DND-41 (cell line): ENCODE data around the gene FOXO3.

ENCODE experiments used
- ATAC-seq: fragments of 200-7000 bp; cut with Tn5 transposase; 3 replicates; pipeline ENCODE4 v1.9.1; 2021; ENCODE audit warnings: low read depth; ENCODE audit not compliant: insufficient read depth
- DNase-seq: peaks from one replicate; pipeline ENCODE4 v3.0.0-alpha.2; 2020
- H2AFZ ChIP-seq: 2 replicates; pipeline ENCODE4 v1.6.0; 2012; ENCODE audit warnings: low read depth, low read length
- H3K27ac ChIP-seq: 2 replicates; pipeline ENCODE4 v1.5.1; 2012; ENCODE audit warnings: low read length, inconsistent platforms
- H3K27me3 ChIP-seq: fragments of 200-600 bp; sonication (generic); 2 replicates; pipeline ENCODE4 v1.6.0; 2012; ENCODE audit warnings: low read length, mild to moderate bottlenecking, inconsistent platforms; ENCODE audit not compliant: insufficient read depth, poor library complexity
- H3K36me3 ChIP-seq: 2 replicates; pipeline ENCODE4 v1.5.1; 2012; ENCODE audit warnings: low read length, inconsistent platforms; ENCODE audit not compliant: insufficient read depth
- H3K4me1 ChIP-seq: 2 replicates; pipeline ENCODE4 v1.5.1; 2012; ENCODE audit warnings: mild to moderate bottlenecking, low read length; ENCODE audit not compliant: insufficient read depth
- H3K4me2 ChIP-seq: 2 replicates; pipeline ENCODE4 v1.6.0; 2012; ENCODE audit warnings: mild to moderate bottlenecking, moderate library complexity, low read length, inconsistent platforms; ENCODE audit not compliant: insufficient read depth
- H3K4me3 ChIP-seq, 2 experiments: fragments of 200-600 bp in 1 of 2; shearing (Covaris generic) in 1 of 2; 2 replicates each; pipeline ENCODE4 v1.5.1; 2012 to 2016; ENCODE audit warnings: inconsistent platforms in 2 of 2, low read length in 2 of 2, mild to moderate bottlenecking in 2 of 2, low read depth in 1 of 2, moderate library complexity in 1 of 2
- H3K79me2 ChIP-seq: 2 replicates; pipeline ENCODE4 v1.6.0; 2012; ENCODE audit warnings: low read length, inconsistent platforms; ENCODE audit not compliant: insufficient read depth
- H3K9ac ChIP-seq: 2 replicates; pipeline ENCODE4 v1.6.0; 2012; ENCODE audit warnings: low read depth, mild to moderate bottlenecking, inconsistent platforms, low read length, moderate library complexity
- H3K9me3 ChIP-seq: 2 replicates; pipeline ENCODE4 v1.5.1; 2012; ENCODE audit warnings: low read length, moderate library complexity, mild to moderate bottlenecking, inconsistent platforms; ENCODE audit not compliant: insufficient read depth, severe bottlenecking
- H4K20me1 ChIP-seq: 2 replicates; pipeline ENCODE4 v1.6.0; 2012; ENCODE audit warnings: low read length; ENCODE audit not compliant: insufficient read depth
- EZH2 ChIP-seq: IDR thresholded peaks from 3 replicates; pipeline ENCODE4 v1.6.1; 2012; ENCODE audit warnings: borderline replicate concordance, low read depth, mild to moderate bottlenecking, moderate library complexity, low read length, inconsistent platforms; ENCODE audit not compliant: severe bottlenecking
- TF ChIP-seq, protein P1 (sequence below): IDR thresholded peaks from 2 replicates; pipeline ENCODE4 v1.5.1; 2012; ENCODE audit warnings: borderline replicate concordance, low read length, moderate library complexity, mild to moderate bottlenecking; ENCODE audit not compliant: poor library complexity, severe bottlenecking; ENCODE audit errors: extremely low read depth

The FOXO3 gene

DNA sequence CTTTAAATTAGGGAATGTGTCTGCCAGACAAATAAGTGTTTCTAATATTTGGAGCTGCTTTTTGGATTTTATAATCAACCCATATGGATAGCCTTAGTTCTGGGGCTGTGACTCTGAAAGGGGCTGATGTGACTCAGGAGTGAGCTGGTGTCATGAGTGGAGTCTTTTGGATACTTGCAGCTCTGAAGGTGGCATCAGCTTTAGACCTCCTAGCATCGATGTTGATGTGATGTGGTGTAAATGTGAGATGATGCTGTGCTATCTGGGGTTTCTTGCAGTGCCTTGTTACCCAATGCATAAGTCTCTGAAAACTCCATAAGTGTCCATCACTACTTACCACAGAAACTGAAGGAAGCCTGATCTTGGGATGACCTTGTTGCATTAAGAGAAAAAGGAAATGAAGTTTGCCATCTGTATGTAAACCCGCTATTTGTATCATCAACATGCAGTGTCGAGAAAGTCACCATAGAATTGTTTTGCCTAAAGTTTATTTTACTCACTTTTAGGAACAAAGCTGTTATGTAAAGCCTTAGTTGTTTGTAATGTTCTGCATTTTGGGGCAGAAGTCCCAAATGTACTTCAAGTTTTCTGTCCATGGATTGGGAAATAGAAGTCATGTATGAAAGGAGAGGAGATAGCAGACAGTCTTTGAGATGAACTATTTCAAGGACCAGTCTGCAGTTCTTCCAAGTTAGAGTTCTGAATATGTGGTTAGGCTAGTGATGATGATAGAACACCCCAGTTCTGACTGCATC is 8.0 kb downstream of the FOXO3 start:
- Histone ChIP-seq H3K4me2 (no peak overlapping the region), H4K20me1 (peaks cover 15% of the 10 kb centered on the region; the same call in 1 of the 2 replicates), H2AFZ (no peak overlapping the region), H3K9ac (no peak overlapping the region), H3K79me2 (peaks cover 64% of the 10 kb centered on the region), H3K27me3 (no peaks in the 10 kb centered on the region), H3K4me3 (no peak overlapping the region), H3K27ac (no peak overlapping the region), H3K36me3 (peaks cover 58% of the 10 kb centered on the region), H3K4me1 (peaks cover 18% of the 10 kb centered on the region), H3K9me3 (no peaks in the 10 kb centered on the region)
- no peak for ATAC-seq
- TF ChIP-seq, protein P1, sequence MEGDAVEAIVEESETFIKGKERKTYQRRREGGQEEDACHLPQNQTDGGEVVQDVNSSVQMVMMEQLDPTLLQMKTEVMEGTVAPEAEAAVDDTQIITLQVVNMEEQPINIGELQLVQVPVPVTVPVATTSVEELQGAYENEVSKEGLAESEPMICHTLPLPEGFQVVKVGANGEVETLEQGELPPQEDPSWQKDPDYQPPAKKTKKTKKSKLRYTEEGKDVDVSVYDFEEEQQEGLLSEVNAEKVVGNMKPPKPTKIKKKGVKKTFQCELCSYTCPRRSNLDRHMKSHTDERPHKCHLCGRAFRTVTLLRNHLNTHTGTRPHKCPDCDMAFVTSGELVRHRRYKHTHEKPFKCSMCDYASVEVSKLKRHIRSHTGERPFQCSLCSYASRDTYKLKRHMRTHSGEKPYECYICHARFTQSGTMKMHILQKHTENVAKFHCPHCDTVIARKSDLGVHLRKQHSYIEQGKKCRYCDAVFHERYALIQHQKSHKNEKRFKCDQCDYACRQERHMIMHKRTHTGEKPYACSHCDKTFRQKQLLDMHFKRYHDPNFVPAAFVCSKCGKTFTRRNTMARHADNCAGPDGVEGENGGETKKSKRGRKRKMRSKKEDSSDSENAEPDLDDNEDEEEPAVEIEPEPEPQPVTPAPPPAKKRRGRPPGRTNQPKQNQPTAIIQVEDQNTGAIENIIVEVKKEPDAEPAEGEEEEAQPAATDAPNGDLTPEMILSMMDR, result no peak
- no peak for TF ChIP-seq EZH2
- DNase-seq, result no peak

DNA sequence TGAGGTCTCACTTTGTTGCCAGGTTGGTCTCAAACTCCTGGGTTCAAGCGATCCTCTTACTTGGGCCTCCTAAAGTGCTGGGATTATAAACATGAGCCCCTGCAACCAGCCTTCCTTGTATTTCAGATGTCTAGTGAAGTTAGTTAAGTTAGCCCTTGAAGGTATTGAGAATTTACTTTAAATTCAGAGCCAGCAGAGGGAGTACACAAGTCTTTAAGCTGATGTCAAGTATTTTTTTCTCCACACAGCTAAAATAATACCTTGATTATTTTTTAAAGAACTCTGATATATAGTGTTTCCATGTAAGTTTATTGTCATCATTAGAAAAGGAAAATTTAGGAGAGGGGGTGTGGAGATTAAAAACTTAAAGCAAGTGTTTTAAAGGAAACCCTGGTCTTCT is 9.8 kb downstream of the FOXO3 start:
- H3K27me3 ChIP-seq, result no peaks in the 10 kb centered on the region

DNA sequence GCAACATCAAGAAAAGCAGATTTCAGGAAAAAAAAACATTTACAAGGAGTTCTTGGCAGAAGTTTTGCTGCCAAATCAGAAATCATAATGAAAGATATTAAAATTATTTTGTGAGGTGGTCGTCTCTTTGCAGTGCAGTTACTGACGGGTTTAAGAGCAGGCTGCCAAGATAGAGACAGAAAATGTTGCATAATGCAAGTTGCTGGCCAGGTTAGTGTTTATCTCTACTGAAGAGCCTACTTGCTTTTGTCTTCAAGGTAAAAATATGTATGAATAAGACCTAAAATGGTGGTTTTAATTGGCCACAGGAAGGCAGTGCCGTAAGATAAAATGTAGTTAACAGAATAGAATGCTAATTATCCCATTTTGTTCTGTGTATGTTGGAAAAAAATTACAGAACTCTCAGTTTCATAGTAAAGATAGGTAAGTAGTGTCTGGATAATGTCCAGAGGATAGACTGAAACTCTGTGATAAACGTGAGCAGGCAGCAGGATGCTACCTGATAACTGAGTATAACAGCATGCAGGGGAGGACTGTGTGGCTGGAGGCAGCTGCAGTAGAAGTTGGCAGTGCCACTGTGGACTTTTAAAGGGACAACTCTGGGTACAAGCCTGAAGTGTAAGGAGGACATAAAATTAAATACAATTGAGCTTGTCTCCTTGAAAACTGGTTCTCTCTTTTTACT is 13.9 kb downstream of the FOXO3 start:
- no peaks in the 10 kb centered on the region; the same call in 1 of the 2 replicates for H4K20me1 ChIP-seq
- no peak for DNase-seq
- no peak overlapping the region for H2AFZ ChIP-seq
- TF ChIP-seq EZH2, result no peak
- TF ChIP-seq, protein P1, result no peak
- H3K9me3 ChIP-seq, result no peaks in the 10 kb centered on the region
- peaks cover 44% of the 10 kb centered on the region for H3K79me2 ChIP-seq
- H3K4me3 ChIP-seq, result no peak overlapping the region
- H3K4me2 ChIP-seq, result no peak overlapping the region
- H3K36me3 ChIP-seq, result peaks cover 38% of the 10 kb centered on the region
- ATAC-seq, result no peak
- no peaks in the 10 kb centered on the region for H3K27me3 ChIP-seq
- H3K27ac ChIP-seq, result no peak overlapping the region
- H3K9ac ChIP-seq, result no peak overlapping the region
- H3K4me1 ChIP-seq, result peaks cover 16% of the 10 kb centered on the region

More for the DNA sequence above, 9.8 kb downstream of the FOXO3 start:
- no peak overlapping the region for H3K4me2 ChIP-seq
- no peak overlapping the region for H2AFZ ChIP-seq
- H3K4me1 ChIP-seq, result 0 out of 2 replicates have a peak, but pooled peaks cover under 1% of the 10 kb centered on the region
- peaks cover 51% of the 10 kb centered on the region for H3K36me3 ChIP-seq
- H3K27ac ChIP-seq, result no peak overlapping the region
- TF ChIP-seq, protein P1, result no peak
- no peak for TF ChIP-seq EZH2
- no peak overlapping the region for H3K4me3 ChIP-seq
- DNase-seq, result no peak
- no peak overlapping the region for H3K9ac ChIP-seq
- H4K20me1 ChIP-seq, result peaks cover 9% of the 10 kb centered on the region; the same call in 1 of the 2 replicates
- H3K79me2 ChIP-seq, result peaks cover 51% of the 10 kb centered on the region
- no peak for ATAC-seq
- H3K9me3 ChIP-seq, result no peaks in the 10 kb centered on the region
